Endothelial cell of umbilical vein (primary cell): ENCODE data around the gene PXT1.

ENCODE experiments used
- EZH2 ChIP-seq: IDR thresholded peaks from 2 replicates; pipeline ENCODE4 v1.6.1; 2012; ENCODE audit warnings: borderline replicate concordance, low read depth, mild to moderate bottlenecking, moderate library complexity, low read length, inconsistent platforms; ENCODE audit not compliant: severe bottlenecking
- FOS ChIP-seq: IDR thresholded peaks from 2 replicates; pipeline ENCODE4 v1.6.1; 2011; ENCODE audit warnings: mild to moderate bottlenecking, low read length, moderate library complexity, borderline replicate concordance; ENCODE audit not compliant: insufficient read depth
- GATA2 ChIP-seq: IDR thresholded peaks from 2 replicates; pipeline ENCODE4 v1.7.0; 2011; ENCODE audit warnings: low read depth, mild to moderate bottlenecking, moderate library complexity, mixed read lengths, low read length; ENCODE audit not compliant: insufficient read length, insufficient read depth
- JUN ChIP-seq: IDR thresholded peaks from 2 replicates; pipeline ENCODE4 v1.6.1; 2011; ENCODE audit warnings: borderline replicate concordance, low read depth; ENCODE audit not compliant: insufficient read length, insufficient read depth
- MYC ChIP-seq: IDR thresholded peaks from one replicate; pipeline ENCODE4 v1.6.1; 2011; ENCODE audit warnings: mild to moderate bottlenecking, low read depth, low read length
- POLR2A ChIP-seq: IDR thresholded peaks from 2 replicates; pipeline ENCODE4 v1.6.1; 2012; ENCODE audit warnings: low read depth, mild to moderate bottlenecking, control low read depth, low read length
- POLR2AphosphoS5 ChIP-seq: IDR thresholded peaks from 2 replicates; pipeline ENCODE4 v1.6.1; 2012; ENCODE audit warnings: low read depth, mild to moderate bottlenecking, control low read depth, low read length, moderate library complexity; ENCODE audit not compliant: insufficient read depth
- TF ChIP-seq, protein P1 (sequence below), 2 donors: IDR thresholded peaks; 1 replicate in 1 of 2; 2 replicates in 1 of 2; pipeline ENCODE4 v1.5.1; 2011; ENCODE audit warnings: low read length in 2 of 2, mild to moderate bottlenecking in 2 of 2, moderate library complexity in 2 of 2, control low read depth in 1 of 2, inconsistent platforms in 1 of 2, low read depth in 1 of 2; ENCODE audit not compliant: insufficient read depth in 1 of 2; ENCODE audit errors: extremely low read depth in 1 of 2
- TF ChIP-seq, protein P2 (sequence below): IDR thresholded peaks from 2 replicates; pipeline ENCODE4 v1.6.1; 2011; ENCODE audit not compliant: insufficient read depth, insufficient read length

DNA sequence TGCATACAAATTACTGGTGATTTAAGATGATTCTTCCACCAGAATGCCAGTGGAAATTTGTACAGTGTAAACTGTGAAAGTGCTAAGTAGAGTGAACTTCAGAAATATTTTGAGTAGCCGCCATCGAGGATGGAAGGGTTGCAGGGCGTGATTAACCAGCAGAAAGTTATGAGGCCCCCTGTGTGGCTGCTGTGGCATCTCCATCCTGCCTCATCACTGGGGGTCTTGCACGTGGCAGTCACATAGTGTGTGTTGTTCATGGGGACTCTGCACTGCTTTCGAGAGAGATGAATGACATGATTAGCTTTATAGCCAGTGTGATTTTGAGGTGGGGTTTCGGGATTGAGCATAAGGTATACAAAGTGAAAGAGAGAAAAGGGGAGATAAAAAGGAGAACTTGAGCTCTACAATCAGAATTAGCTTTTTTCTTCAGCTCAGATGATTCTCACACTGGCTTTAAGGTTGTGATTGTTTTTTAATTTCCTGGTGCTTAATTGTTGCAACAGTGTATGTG lies 26.6 kb upstream of the PXT1 start:
- TF ChIP-seq POLR2AphosphoS5: no peak
- TF ChIP-seq, protein P1, sequence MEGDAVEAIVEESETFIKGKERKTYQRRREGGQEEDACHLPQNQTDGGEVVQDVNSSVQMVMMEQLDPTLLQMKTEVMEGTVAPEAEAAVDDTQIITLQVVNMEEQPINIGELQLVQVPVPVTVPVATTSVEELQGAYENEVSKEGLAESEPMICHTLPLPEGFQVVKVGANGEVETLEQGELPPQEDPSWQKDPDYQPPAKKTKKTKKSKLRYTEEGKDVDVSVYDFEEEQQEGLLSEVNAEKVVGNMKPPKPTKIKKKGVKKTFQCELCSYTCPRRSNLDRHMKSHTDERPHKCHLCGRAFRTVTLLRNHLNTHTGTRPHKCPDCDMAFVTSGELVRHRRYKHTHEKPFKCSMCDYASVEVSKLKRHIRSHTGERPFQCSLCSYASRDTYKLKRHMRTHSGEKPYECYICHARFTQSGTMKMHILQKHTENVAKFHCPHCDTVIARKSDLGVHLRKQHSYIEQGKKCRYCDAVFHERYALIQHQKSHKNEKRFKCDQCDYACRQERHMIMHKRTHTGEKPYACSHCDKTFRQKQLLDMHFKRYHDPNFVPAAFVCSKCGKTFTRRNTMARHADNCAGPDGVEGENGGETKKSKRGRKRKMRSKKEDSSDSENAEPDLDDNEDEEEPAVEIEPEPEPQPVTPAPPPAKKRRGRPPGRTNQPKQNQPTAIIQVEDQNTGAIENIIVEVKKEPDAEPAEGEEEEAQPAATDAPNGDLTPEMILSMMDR (IDR thresholded peaks at IDR 0.05; ENCODE audit: extremely low read depth in 1 of 2, insufficient read depth in 1 of 2, low read depth in 1 of 2, low read length in 2 of 2): no peak
- no peak for TF ChIP-seq EZH2
- no peak for TF ChIP-seq MYC
- TF ChIP-seq POLR2A: no peak
- no peak for TF ChIP-seq JUN
- TF ChIP-seq, protein P2, sequence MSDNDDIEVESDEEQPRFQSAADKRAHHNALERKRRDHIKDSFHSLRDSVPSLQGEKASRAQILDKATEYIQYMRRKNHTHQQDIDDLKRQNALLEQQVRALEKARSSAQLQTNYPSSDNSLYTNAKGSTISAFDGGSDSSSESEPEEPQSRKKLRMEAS: no peak
- TF ChIP-seq GATA2: no peak
- no peak for TF ChIP-seq FOS
